NB4 (cell line): ENCODE data around the gene PELI2.
A peak's percentile ranks its signal among the peaks of the same experiment; 100 is the strongest.

ENCODE experiments used
- DNase-seq: peaks from one replicate; pipeline ENCODE4 v3.0.0; 2010; ENCODE audit warnings: low read depth
- H3K4me3 ChIP-seq: one replicate; pipeline ENCODE4 v1.5.1; 2011; ENCODE audit warnings: mild to moderate bottlenecking, low read depth, low read length, moderate library complexity
- CTCF ChIP-seq: IDR thresholded peaks from one replicate; pipeline ENCODE4 v1.5.1; 2012; ENCODE audit warnings: low read depth, low read length
- MAX ChIP-seq: IDR thresholded peaks from 2 replicates; pipeline ENCODE4 v1.6.1; 2011; ENCODE audit warnings: low read depth, low read length
- MYC ChIP-seq: IDR thresholded peaks from 2 replicates; pipeline ENCODE4 v1.6.1; 2011; ENCODE audit warnings: low read depth, low read length
- POLR2A ChIP-seq: IDR thresholded peaks from 2 replicates; pipeline ENCODE4 v1.6.1; 2011; ENCODE audit warnings: mild to moderate bottlenecking; ENCODE audit not compliant: insufficient read length; ENCODE audit errors: extremely low read depth

Gene PELI2

GRCh38 chr14:56187736-56188135 lies 69.5 kb downstream of the PELI2 start:
- no peak overlapping the region for H3K4me3 ChIP-seq
- DNase-seq, result no peak
- TF ChIP-seq MAX, result no peak

GRCh38 chr14:56189307-56189706 lies 71.1 kb downstream of the PELI2 start:
- DNase-seq, result no peak
- TF ChIP-seq MAX (no peak), MYC (no peak), POLR2A (no peak), CTCF (no peak)
- H3K4me3 ChIP-seq, result no peak overlapping the region

- no peak for TF ChIP-seq MYC
- TF ChIP-seq CTCF, result no peak
- no peak for TF ChIP-seq POLR2A
- TF ChIP-seq MAX, result no peak
- no peak overlapping the region for H3K4me3 ChIP-seq
- no peak for DNase-seq
Observed at GRCh38 chr14:56193347-56193746, 75.1 kb downstream of the PELI2 start.

- TF ChIP-seq MYC (no peak), MAX (no peak), CTCF (no peak), POLR2A (no peak)
- no peak for DNase-seq
- no peak overlapping the region for H3K4me3 ChIP-seq
Observed at GRCh38 chr14:56194042-56194441, 75.8 kb downstream of the PELI2 start.

GRCh38 chr14:56195223-56195622 lies 77.0 kb downstream of the PELI2 start:
- no peak overlapping the region for H3K4me3 ChIP-seq
- no peak for TF ChIP-seq MYC
- TF ChIP-seq MAX, result no peak
- TF ChIP-seq CTCF, result no peak
- TF ChIP-seq POLR2A, result no peak
- DNase-seq, result no peak

- peak; percentile 25 for DNase-seq
- TF ChIP-seq MYC (peak; percentile 82), MAX (peak; percentile 92), CTCF (no peak)
- no peak overlapping the region for H3K4me3 ChIP-seq
Observed at GRCh38 chr14:56195704-56196103, 77.5 kb downstream of the PELI2 start.
